Adrenal gland (tissue), 5 donors: Measurements from ENCODE around the gene TNIK.

Source experiments
- POLR2A ChIP-seq, 2 donors: fragments of 450-650 bp; IDR thresholded peaks; one replicate each; pipeline ENCODE4 v1.6.1; 2017; ENCODE audit warnings: antibody characterized with exemption in 2 of 2, mild to moderate bottlenecking in 2 of 2, moderate library complexity in 1 of 2
- TF ChIP-seq, protein P1 (sequence below), 6 experiments: fragments of 450-650 bp in 4 of 6; fragments of 200-600 bp in 2 of 6; sonication (generic) in 1 of 6; IDR thresholded peaks; 1 replicate in 5 of 6; 2 replicates in 1 of 6; pipeline versions ENCODE4 v1.5.1 to v1.8.0; 2016 to 2021; ENCODE audit warnings: antibody characterized with exemption in 6 of 6, mild to moderate bottlenecking in 2 of 6, moderate library complexity in 1 of 6
- donor health status: DM: no; HTN: no; CAD: no.

DNA sequence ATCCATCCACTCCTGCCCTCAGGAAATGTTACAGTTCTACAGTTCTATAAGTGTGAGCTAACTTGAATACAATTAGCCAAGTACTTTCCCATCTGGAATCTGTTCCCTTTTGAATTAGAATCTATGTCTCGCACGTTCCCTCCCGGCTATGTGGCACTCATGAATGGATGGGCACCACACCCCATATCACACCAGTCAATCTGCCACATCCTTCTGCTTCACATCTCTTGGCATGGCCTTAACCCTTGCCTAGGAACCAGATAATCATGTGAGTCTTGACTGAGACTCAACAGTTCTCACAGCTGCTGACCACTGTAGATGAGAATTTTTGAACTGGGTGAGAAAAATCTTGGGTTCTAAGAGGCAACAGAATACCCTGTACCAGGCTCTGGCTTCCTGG, 180.2 kb downstream of the TNIK start:
- TF ChIP-seq POLR2A (IDR thresholded peaks at IDR 0.05), result no peak
- TF ChIP-seq, protein P1, sequence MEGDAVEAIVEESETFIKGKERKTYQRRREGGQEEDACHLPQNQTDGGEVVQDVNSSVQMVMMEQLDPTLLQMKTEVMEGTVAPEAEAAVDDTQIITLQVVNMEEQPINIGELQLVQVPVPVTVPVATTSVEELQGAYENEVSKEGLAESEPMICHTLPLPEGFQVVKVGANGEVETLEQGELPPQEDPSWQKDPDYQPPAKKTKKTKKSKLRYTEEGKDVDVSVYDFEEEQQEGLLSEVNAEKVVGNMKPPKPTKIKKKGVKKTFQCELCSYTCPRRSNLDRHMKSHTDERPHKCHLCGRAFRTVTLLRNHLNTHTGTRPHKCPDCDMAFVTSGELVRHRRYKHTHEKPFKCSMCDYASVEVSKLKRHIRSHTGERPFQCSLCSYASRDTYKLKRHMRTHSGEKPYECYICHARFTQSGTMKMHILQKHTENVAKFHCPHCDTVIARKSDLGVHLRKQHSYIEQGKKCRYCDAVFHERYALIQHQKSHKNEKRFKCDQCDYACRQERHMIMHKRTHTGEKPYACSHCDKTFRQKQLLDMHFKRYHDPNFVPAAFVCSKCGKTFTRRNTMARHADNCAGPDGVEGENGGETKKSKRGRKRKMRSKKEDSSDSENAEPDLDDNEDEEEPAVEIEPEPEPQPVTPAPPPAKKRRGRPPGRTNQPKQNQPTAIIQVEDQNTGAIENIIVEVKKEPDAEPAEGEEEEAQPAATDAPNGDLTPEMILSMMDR (IDR thresholded peaks at IDR 0.05), result no peak
